ENCODE results near the gene CCDC107. TPM values are rescaled to one million over a fixed set of nuclear protein-coding genes. Genes with fewer than 3 reads are reported as not detected.

The CCDC107 gene
- total RNA-seq, 1 experiment from 2014 or later: 13.3 TPM

DNA sequence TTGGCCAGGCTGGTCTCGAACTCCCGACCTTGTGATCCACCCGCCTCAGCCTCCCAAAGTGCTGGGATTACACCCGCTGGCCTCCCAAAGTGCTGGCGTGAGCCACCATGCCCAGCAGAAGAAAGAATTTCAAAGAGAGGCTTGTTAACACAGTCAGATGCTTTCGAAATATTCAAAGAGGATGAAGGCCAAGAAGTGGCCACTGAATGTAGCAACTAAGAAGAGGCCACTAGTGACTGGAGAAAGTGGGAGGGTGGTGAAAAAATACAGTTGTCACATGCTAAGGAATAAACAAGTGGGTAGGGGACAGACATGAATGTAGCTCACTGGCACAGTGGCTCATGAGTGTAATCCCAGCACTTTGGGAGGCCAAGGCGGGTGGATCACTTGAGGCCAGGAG lies 44.6 kb downstream of the CCDC107 start:
- DNase-seq (ENCODE audit: low read depth): no peak

DNA sequence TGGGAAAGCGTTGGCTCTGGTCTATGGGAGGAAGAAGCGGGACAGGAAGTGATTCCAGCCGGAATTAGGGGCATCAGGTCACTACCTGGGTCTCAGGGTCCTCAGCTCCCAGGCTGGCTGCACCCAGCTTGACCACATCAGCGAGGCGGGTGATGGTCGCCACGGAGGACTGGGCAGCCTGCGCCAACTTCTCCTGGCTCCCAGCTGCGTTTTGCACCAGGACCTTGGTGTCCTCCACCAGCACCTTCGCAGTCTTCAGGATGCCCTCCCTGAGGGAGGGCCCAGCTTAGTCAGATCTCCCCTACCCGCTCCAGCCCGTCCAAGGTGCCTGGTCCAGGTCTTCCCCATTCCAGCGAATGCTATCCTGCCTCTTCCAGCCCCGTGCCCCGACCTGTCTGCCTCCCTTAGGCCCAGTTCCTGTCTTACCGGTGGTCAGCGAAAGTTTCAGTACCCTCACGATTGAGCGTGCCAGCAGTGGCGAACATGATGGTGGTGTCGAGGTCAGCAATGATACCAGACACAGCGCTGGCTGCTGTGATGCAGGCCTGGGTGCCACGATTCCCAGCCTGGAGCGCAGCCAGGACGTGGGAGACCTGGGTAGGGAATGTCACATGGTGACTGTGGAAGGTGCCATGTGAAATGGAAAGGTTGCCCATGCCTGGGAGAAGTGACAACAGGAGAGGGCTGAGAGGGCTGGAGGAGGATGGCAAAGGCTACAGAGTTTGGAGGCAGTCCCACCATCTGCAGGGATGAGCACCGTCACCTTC lies 46.0 kb downstream of the CCDC107 start:
- no peak for DNase-seq (ENCODE audit: low read depth)

DNA sequence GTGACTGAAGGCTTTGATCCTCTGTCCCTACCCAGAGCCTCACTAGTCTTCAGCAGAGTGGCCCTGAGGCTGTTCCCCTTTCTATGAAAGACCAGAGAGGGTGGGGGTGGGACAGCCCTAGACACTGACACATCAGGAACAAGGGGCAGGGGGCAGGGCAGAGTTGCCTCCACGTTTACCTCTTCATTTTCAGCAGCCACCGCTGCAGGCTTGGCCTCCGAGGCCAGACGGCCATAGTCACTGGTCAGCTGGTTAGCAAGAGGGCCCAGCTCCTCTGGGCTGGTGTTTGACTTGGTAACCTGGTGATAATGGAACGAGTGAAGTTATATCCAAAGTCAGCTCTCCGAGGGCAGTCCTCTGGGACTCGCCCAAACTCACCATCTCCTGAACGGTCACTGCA lies 47.3 kb downstream of the CCDC107 start:
- no peak for DNase-seq (ENCODE audit: low read depth)

DNA sequence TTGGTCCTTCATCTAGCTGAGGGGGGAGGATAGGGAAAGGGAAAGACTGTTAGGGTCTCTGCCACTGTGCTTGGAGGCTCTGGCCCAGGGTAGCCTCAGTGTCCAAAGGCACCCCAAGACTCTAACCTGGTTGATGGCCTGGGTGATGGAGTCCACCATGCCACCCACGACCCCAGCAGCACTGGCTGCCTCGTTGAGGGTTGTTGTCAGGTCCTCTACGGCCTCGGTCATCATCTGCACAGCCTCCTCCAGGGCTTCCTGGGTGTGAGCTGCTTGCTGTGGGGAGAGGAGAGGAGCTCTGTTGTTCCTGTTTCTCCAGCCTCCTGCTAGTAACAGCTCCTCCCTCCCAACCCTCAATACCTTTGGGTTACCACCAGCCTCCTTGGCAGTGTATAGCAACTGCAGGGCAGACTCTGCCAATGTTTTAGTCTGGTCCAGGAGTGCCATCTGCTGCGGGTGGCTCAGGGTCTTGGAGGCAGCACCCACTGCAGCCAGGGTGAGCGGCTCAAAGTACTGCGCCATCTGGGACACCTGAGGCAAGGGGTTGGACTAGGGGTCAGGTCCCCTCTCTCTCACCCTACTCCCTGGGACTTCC lies 47.8 kb downstream of the CCDC107 start:
- no peak for DNase-seq (ENCODE audit: low read depth)

DNA sequence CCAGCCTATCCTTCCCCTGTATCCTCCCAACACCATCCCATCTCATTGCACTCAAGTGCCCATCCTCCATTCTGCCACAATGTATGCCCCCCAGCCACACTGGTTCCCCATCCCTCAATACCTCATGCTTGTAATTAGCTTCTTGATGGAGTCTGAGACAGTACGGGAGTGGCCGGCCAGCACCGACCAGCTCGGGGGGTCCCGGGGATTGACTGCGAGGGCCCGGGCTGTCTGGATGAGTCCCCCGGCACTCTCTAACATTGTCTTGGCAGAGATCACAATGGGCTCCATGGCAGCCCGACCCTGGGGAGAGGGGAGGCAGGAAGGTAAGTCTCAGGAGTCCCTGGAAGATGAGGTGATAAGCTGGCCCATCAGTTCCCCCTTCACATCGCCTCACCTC lies 48.9 kb downstream of the CCDC107 start:
- DNase-seq (ENCODE audit: low read depth): no peak

DNA sequence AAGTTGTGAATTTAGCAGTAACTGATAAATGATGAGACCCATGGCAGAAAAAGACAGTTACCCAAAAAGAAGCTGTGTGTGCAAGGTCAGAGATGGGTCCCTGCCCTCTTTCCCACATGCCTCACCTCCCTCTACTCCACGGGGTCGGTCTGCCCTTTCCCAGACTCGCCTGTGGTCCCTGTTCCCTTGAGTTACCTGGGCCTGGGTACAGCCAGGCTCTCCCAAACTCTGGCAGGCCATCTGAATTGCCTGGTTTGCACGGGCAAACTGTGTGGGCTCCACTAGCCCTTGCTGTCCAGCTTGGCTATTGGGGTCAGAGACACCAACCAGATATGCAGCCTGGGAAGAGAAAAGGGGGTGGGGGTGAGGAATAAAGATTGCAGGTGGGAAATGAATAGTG lies 50.1 kb downstream of the CCDC107 start:
- DNase-seq (ENCODE audit: low read depth): no peak

DNA sequence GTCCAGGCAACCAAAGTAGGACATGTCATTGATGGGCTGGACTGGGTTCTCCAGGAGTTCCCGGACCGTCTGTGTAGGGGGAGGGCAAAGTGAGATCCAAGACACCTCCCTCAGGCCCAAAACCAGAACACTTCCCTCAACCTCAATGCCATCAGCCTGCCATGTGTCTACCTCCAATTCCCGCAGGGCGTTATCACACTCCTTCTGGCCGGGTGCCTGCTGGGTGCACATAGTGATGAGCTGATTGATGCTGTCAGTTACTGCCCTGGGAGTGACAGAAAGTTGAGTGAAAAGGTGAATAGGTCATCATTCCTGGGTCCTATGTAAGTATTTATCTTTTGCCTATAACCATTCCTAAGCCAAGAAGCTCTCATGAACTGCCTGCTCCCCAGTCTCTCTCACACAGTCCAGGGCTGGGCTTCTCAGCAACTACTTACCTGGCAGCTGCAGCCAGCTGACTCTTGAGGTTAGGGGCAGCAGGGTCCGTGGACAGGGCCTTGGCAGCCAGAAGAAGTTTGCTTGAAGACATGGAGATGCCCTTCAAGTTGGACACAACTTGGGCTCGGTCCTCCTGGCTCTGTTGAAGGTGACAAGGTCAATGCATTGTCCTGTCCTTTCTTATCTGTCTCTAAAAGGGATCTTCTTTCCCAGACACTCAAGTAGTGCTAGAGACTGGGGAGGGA lies 52.9 kb downstream of the CCDC107 start:
- no peak for DNase-seq (ENCODE audit: low read depth)

Other genes starting within 250 kb of the CCDC107 start
- gene RUSC2, start 168.2 kb upstream of the CCDC107 start, total RNA-seq (2014; rRNA removed): 31.3 and 31.5 TPM in 2 replicates
- 21.7 and 26.8 TPM in 2 replicates for gene TESK1, start 53.0 kb upstream of the CCDC107 start, total RNA-seq (2014; rRNA removed)
- 1.2 and 1.4 TPM in 2 replicates for gene CD72, start 39.9 kb upstream of the CCDC107 start, total RNA-seq (2014; rRNA removed)
- gene SIT1, start 7.4 kb upstream of the CCDC107 start, total RNA-seq (2014; rRNA removed): 0.26 and 0.63 TPM in 2 replicates
- gene RMRP, start 273 bp upstream of the CCDC107 start, total RNA-seq (2014; rRNA removed): 5,651 and 6,728 TPM in 2 replicates
- 4.4 and 4.5 TPM in 2 replicates for gene ARHGEF39, start 6.9 kb downstream of the CCDC107 start, total RNA-seq (2014; rRNA removed)
- gene CA9, start 15.6 kb downstream of the CCDC107 start, total RNA-seq (2014; rRNA removed): 2.4 and 3.8 TPM in 2 replicates
- gene TPM2, start 31.6 kb downstream of the CCDC107 start, total RNA-seq (2014; rRNA removed): 1,008 and 1,115 TPM in 2 replicates
- gene TLN1, start 73.9 kb downstream of the CCDC107 start, total RNA-seq (2014; rRNA removed): 356 and 415 TPM in 2 replicates
- 87.9 and 108 TPM in 2 replicates for gene CREB3, start 74.4 kb downstream of the CCDC107 start, total RNA-seq (2014; rRNA removed)
- 26.4 and 29.9 TPM in 2 replicates for gene GBA2, start 90.9 kb downstream of the CCDC107 start, total RNA-seq (2014; rRNA removed)
- gene RGP1, start 91.0 kb downstream of the CCDC107 start, total RNA-seq (2014; rRNA removed): 13.5 and 17.4 TPM in 2 replicates
- gene MSMP, start 96.0 kb downstream of the CCDC107 start, total RNA-seq (2014; rRNA removed): not detected in 2 replicates
- gene NPR2, start 133.3 kb downstream of the CCDC107 start, total RNA-seq (2014; rRNA removed): 14.5 and 23.0 TPM in 2 replicates
- 0.98 and 1.4 TPM in 2 replicates for gene SPAG8, start 154.0 kb downstream of the CCDC107 start, total RNA-seq (2014; rRNA removed)
- gene HINT2, start 156.8 kb downstream of the CCDC107 start, total RNA-seq (2014; rRNA removed): 22.8 and 33.0 TPM in 2 replicates
- not detected in 2 replicates for gene FAM221B, start 170.4 kb downstream of the CCDC107 start, total RNA-seq (2014; rRNA removed)
- 2.8 and 3.6 TPM in 2 replicates for gene TMEM8B, start 170.9 kb downstream of the CCDC107 start, total RNA-seq (2014; rRNA removed)
- not detected in 2 replicates for gene OR13J1, start 212.1 kb downstream of the CCDC107 start, total RNA-seq (2014; rRNA removed)
- 1.5 and 2.1 TPM in 2 replicates for gene HRCT1, start 247.9 kb downstream of the CCDC107 start, total RNA-seq (2014; rRNA removed)